ENCODE results near the gene WDR27.

WDR27 gene

DNA sequence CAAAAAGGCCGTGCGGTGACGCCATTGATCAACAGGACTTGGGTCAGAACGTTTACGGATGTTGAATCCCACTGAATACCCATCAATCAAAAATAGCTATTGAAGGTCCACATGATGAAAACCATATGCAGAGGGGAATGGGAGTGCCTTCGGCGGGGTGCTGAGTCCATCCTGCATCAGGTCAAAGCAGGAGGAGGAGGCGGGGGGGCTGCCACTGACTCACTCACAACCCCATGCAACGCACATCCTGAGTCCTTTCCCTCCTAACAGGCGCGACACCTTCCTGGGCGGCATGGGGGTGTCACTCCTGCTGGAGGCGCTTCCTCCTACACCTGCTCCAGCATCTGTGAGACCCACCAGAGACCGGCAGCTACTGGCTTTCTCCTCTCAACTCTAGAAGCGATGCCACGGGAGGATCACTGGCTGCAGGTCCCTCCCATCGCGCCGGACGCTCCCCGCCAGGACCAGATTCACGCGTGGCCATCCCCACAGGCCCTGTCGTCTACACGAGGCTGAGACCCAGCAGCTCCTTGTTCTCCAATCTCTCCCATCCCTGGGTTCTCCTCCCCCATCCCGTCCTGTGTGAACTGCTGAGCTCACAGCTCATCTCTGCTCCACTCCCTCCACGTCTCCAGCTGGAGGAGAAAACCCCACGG lies 277.6 kb downstream of the WDR27 start:
- DNase-seq, result no peak

DNA sequence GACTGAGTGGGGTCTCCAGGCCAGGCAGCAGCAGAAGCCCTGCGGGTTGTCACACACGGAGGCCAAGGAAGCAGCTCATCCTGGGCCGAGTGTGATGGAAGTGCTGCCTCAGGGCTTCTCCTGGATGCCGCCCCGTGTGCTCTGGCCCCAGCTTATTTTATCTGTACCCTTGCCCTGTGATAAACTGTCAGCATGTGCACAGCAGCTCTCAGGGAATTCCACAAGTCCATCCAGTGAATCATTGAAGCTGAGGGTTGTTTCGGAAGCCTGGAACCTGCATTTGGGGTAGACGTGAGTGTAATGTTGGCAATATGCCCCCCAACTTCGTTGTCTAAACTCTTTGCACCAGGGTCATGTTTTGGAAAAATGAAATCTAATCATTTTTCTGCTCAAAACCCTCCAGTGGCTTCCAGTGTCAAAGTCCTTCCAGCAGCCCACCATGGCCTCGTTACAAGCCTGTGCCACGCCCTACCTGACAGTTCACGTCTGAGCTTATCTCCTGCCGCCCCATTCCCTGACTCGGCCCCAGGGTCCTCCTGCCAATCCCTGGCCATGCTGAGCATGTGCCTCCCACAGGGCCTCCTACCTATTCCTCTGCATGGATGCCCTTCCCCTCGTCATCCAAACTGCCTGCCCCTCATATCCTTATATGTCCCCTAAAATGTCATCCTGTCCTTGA lies 280.1 kb downstream of the WDR27 start:
- DNase-seq, result no peak

DNA sequence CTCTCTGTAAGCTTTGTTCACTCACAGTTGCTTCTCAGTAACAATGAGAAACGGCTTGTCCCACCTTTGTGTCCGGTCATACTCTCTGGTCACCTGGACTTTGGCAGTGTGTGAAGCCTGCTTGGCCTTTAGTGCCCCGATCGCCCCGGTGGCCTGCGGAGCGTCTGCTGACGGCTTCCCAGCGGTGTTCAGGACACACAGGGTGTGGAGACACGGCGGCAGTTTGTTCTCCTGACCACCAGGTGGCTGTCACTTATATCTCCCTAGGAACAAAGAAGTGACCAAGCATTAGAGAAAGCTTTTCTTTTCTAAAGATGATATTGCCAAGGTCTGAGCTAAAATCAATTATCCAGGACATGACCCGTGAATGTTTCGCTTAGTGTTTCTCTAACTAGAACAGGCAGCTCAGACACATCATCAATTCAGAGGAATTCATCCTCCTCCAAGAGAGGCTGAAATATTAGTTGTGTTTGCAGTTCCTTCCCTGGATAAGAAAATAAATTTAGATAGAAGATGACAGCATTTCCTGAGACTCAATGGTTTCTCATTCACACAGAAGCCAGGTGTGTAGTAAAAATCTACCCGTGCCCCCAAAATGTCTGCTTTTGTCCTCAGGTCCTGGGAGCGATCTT lies 280.8 kb downstream of the WDR27 start:
- no peak for DNase-seq

DNA sequence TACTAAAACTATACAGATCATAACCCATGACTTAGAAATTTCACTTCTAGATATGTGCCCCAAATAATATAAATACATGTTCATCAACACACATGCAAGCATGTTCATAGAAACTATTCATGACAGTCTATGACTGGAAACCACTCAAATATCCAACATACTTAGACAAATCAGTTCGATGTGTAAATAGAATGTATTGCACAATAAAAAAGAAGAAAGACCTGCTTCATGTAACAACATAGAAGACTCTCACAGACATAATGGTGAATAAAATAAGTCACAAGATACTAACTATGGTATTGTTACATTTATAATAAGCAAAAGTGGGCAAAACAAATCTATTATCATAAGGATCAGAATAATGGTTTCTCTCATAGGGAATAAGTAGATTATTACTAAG lies 284.7 kb downstream of the WDR27 start:
- DNase-seq, result no peak

DNA sequence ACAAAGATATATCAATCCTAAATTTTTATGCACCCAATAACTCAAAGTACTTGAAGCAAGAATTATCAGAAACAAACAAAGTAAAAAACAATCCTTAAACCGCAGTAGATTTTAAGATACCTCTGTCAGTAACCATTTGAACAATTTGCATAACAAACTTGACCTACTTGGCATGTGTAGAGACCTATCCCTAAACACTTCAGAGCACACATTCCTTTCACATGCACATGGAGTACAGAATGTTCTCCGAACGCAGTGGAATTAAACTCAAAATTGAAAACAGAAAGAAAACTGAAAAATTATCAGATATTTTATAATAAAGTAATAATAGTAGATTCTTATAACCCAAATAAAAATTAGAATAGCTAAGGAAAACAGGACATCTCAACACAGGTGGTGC lies 285.6 kb downstream of the WDR27 start:
- no peak for DNase-seq

DNA sequence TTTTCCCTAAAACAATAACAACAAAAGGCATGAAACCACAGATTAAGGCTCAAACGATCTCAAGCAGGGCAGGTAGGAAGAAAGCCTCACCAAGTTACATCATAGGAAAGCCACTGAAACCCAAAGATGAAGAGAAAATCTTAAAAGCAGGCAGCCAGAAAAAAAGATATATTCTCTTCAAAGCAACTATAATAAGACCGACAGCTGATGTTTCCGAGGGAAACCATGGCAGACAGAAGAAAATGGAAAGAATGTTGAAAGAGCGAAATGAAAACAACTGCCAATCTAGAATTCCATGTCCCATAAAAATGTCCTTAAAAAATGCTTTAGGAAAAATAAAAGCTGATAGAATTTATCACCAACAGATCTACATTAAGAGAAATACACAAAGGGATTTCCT lies 286.6 kb downstream of the WDR27 start:
- no peak for DNase-seq

DNA sequence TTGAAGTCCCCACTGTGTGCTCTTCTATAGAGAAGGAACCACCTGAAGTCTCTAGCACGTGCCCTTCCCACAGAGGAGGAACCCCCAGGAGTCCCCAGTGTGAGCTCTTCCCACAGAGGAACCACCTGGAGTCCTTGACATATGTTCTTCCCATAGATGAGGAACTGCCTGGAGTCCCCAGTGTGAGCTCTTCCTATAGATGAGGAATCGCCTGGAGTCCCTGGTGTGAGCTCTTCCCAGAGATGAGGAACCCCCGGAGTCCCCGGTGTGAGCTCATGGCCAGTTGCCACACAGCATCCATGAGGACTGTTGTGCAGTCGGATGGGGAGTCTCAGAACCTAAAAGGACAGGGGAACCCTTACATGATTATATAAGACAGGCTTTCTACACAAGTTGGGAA lies 290.1 kb downstream of the WDR27 start:
- DNase-seq, result no peak

DNA sequence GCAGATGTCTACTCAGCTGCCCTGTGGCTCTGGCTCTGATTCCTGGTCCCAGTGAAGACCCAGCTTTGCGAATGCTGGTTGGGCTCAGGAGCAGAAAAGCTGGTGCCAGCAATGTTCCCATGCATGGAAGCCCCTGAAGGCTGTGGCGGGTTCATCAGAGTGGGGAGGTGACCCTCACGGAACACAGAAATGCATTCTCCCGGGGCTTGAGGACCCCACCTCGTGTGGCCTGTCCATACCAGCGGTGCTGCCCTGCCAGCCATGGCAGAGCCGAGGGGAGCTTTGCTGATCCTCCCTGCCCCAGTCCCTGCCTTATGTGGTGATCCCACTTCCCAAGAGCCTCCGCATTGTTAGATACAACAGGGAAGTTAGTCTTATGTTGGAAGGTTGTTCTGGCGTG lies 290.5 kb downstream of the WDR27 start:
- DNase-seq, result no peak

DNA sequence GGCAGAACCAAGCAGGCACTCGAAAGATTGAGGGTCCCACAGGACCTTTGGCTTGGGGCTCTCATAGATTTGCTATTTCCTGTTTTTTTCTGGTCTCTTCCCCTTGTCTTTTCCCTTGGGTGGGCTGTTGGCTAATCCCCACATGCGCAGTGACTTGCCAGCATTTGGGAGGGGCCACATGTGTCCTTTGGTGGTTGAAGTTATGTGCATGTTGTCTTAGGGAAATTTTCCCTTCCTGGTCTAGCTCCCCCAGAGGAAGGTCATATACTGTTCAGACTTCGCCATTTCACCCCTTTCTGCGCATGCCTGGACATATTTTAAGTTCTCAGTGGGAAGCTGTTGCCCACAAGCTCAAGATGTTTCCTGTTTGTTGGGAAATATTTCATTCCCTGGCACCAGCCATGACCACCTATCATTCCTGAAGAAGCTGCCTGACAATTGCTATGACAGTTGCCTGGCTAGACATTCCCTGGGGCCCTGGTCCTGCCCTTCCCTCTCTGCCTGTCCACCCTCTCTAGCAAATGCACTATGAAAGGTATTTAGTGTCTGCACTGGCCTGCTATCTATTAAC lies 292.0 kb downstream of the WDR27 start:
- DNase-seq, result no peak

DNA sequence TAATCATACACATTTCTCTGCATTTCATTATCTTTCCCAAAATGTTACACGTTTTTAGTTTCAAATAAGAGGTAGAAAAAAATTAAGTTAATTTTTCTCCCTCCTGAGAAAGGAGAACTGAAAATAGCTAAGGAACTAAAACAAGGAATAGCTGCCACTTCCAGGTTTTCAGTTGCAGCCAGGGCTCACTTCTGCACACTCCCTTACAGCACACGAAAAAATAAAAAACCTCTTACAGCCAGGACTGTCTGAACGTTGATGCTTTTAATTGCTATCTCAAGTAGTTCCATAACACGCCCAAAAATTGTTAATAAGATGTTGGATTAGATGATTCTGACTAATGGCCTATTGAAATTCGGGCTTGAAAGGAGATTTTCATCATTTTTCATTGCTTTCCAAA lies 294.5 kb downstream of the WDR27 start:
- no peak for DNase-seq

Measured in cortex of kidney (tissue), 1 donor.